Spinal cord (tissue), 10 donors: Measurements from ENCODE around the gene TMEM223. TPM values are rescaled to one million over a fixed set of nuclear protein-coding genes. Genes with fewer than 3 reads are reported as not detected.
"Not testable (repeated sequence)": the region's sequence is repeated elsewhere in the genome, so short reads cannot be mapped to it uniquely, and the experiment has no call there.

Experiments used
- DNase-seq, 6 donors: peaks; one replicate each; pipeline versions ENCODE4 v3.0.0 to v3.0.0-alpha.2; 2013 to 2015; ENCODE audit warnings: low spot score in 6 of 6, low read depth in 4 of 6
- H3K27ac ChIP-seq: one replicate; pipeline ENCODE4 v1.5.1; 2013; ENCODE audit warnings: low read depth, low read length, control low read depth
- H3K27me3 ChIP-seq: one replicate; pipeline ENCODE4 v1.6.1; 2013; ENCODE audit warnings: low read length; ENCODE audit not compliant: control insufficient read depth, insufficient read depth
- H3K36me3 ChIP-seq: one replicate; pipeline ENCODE4 v1.6.1; 2013; ENCODE audit warnings: low read length; ENCODE audit not compliant: control insufficient read depth, insufficient read depth
- H3K4me1 ChIP-seq: one replicate; pipeline ENCODE4 v1.6.1; 2013; ENCODE audit warnings: low read length; ENCODE audit not compliant: control insufficient read depth, insufficient read depth
- H3K4me3 ChIP-seq: one replicate; pipeline ENCODE4 v1.5.1; 2013; ENCODE audit warnings: low read depth, low read length, control low read depth
- H3K9me3 ChIP-seq: one replicate; pipeline ENCODE4 v1.6.1; 2013; ENCODE audit warnings: low read length; ENCODE audit not compliant: control insufficient read depth, insufficient read depth
- WGBS: methylation state at CpG from one replicate; pipeline ENCODE4 v1.1.5; 2013; ENCODE audit warnings: missing lambda C conversion rate; ENCODE audit not compliant: insufficient coverage; 5-methylcytosine and 5-hydroxymethylcytosine counted together
- polyA plus RNA-seq, 2 donors: library from polyadenylated mRNA; unstranded; fragments of 120-200 nt; gene quantifications; one replicate each; pipeline ENCODE4 v1.2.1, GENCODE V29; 2013; ENCODE audit not compliant: insufficient read length in 2 of 2
- total RNA-seq, 2 donors: library from RNA; depleted of rRNA in 1 of 2; stranded (reverse); fragments of 120-200 nt in 1 of 2; fragments of >200 nt in 1 of 2; gene quantifications; one replicate each; pipeline versions ENCODE4 v1.2.3 to v1.2.4, GENCODE V29; 2013 to 2014
- donor health status: healthy.

The TMEM223 gene
- total and polyA plus RNA-seq, 4 donors = 12.3 to 25.5 (median 23.6) TPM

GRCh38 chr11:62757846-62758788 lies 33.7 kb downstream of the TMEM223 start:
- DNase-seq = no peak
- Histone ChIP-seq H3K4me1 (peaks cover 28% of the 10 kb centered on the region), H3K9me3 (no peaks in the 10 kb centered on the region), H3K27ac (no peak overlapping the region), H3K27me3 (no peaks in the 10 kb centered on the region), H3K36me3 (peaks cover 6% of the 10 kb centered on the region), H3K4me3 (no peak overlapping the region)
- WGBS = 33% methylated on average over 4 of the region's 9 CpGs

GRCh38 chr11:62755086-62755615 lies 36.7 kb downstream of the TMEM223 start:
- Histone ChIP-seq H3K27ac (peak overlapping the region; percentile 10), H3K36me3 (peaks cover 21% of the 10 kb centered on the region), H3K4me3 (no peak overlapping the region), H3K4me1 (peaks cover 25% of the 10 kb centered on the region), H3K27me3 (no peaks in the 10 kb centered on the region), H3K9me3 (no peaks in the 10 kb centered on the region)
- WGBS = 68% methylated on average over 4 of the region's 10 CpGs
- no peak for DNase-seq

- no peaks in the 10 kb centered on the region for H3K27me3 ChIP-seq
- H3K4me3 ChIP-seq = peak within 1 kb of the TSS; percentile 90
- H3K36me3 ChIP-seq = peaks cover 21% of the 10 kb centered on the region
- DNase-seq = peak; percentile 94 to 100 (median 97)
- H3K27ac ChIP-seq = peak within 1 kb of the TSS; percentile 98
- H3K4me1 ChIP-seq = peaks cover 25% of the 10 kb centered on the region
- under 1% methylated on average over 47 of the region's 47 CpGs for WGBS
- no peaks in the 10 kb centered on the region for H3K9me3 ChIP-seq
Measured at GRCh38 chr11:62753736-62754603, 37.8 kb downstream of the TMEM223 start, which contains the start of gene ZBTB3. ZBTB3 (minus strand) TSS chr11:62754160; CDS start chr11:62753664, 496 bp downstream.

- WGBS = 78% methylated on average over 13 of the region's 15 CpGs
- H3K4me3 ChIP-seq = peak overlapping the region; percentile 90
- DNase-seq = no peak
- H3K36me3 ChIP-seq = peaks cover 24% of the 10 kb centered on the region
- H3K4me1 ChIP-seq = peaks cover 25% of the 10 kb centered on the region
- H3K9me3 ChIP-seq = no peaks in the 10 kb centered on the region
- H3K27me3 ChIP-seq = no peaks in the 10 kb centered on the region
- H3K27ac ChIP-seq = peak overlapping the region; percentile 98
Measured at GRCh38 chr11:62752994-62753735, 38.6 kb downstream of the TMEM223 start.

- Histone ChIP-seq H3K27ac (no peak overlapping the region), H3K4me3 (no peak overlapping the region), H3K36me3 (peaks cover 24% of the 10 kb centered on the region), H3K4me1 (peaks cover 28% of the 10 kb centered on the region), H3K27me3 (no peaks in the 10 kb centered on the region), H3K9me3 (no peaks in the 10 kb centered on the region)
- no peak for DNase-seq
- 98% methylated on average over 12 of the region's 14 CpGs for WGBS
Measured at GRCh38 chr11:62752177-62752785, 39.5 kb downstream of the TMEM223 start.

GRCh38 chr11:62749931-62750330 lies 41.9 kb downstream of the TMEM223 start:
- DNase-seq, H3K27ac ChIP-seq, H3K4me3 ChIP-seq, H3K27me3 ChIP-seq, H3K9me3 ChIP-seq: not testable (repeated sequence)
- Histone ChIP-seq H3K4me1 (peaks cover 29% of the 10 kb centered on the region), H3K36me3 (peaks cover 24% of the 10 kb centered on the region)
- WGBS = 100% methylated on average over 3 of the region's 5 CpGs

GRCh38 chr11:62747475-62748160 lies 44.2 kb downstream of the TMEM223 start:
- no peak overlapping the region for H3K4me3 ChIP-seq
- peak overlapping the region; percentile 17 for H3K27ac ChIP-seq
- WGBS = 86% methylated on average over 2 of the region's 9 CpGs

More at GRCh38 chr11:62747475-62748160, 44.2 kb downstream of the TMEM223 start:
- peak in 2 of 6 donors; percentile 17 to 39 for DNase-seq
- no peaks in the 10 kb centered on the region for H3K27me3 ChIP-seq
- peaks cover 10% of the 10 kb centered on the region for H3K4me1 ChIP-seq
- no peaks in the 10 kb centered on the region for H3K9me3 ChIP-seq
- peaks cover 16% of the 10 kb centered on the region for H3K36me3 ChIP-seq
